Measurements from ENCODE around the gene ZNF280B. TPM values are rescaled to one million over a fixed set of nuclear protein-coding genes. Genes with fewer than 3 reads are reported as not detected.
A peak's percentile ranks its signal among the peaks of the same experiment; 100 is the strongest.

ZNF280B gene, protein sequence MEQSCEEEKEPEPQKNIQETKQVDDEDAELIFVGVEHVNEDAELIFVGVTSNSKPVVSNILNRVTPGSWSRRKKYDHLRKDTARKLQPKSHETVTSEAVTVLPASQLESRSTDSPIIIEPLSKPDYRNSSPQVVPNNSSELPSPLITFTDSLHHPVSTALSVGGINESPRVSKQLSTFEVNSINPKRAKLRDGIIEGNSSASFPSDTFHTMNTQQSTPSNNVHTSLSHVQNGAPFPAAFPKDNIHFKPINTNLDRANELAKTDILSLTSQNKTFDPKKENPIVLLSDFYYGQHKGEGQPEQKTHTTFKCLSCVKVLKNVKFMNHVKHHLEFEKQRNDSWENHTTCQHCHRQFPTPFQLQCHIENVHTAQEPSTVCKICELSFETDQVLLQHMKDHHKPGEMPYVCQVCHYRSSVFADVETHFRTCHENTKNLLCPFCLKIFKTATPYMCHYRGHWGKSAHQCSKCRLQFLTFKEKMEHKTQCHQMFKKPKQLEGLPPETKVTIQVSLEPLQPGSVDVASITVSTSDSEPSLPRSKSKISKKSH
- total RNA-seq (2014; rRNA removed; shearing (Covaris generic)): 1.7 and 2.7 TPM in 2 replicates

DNA sequence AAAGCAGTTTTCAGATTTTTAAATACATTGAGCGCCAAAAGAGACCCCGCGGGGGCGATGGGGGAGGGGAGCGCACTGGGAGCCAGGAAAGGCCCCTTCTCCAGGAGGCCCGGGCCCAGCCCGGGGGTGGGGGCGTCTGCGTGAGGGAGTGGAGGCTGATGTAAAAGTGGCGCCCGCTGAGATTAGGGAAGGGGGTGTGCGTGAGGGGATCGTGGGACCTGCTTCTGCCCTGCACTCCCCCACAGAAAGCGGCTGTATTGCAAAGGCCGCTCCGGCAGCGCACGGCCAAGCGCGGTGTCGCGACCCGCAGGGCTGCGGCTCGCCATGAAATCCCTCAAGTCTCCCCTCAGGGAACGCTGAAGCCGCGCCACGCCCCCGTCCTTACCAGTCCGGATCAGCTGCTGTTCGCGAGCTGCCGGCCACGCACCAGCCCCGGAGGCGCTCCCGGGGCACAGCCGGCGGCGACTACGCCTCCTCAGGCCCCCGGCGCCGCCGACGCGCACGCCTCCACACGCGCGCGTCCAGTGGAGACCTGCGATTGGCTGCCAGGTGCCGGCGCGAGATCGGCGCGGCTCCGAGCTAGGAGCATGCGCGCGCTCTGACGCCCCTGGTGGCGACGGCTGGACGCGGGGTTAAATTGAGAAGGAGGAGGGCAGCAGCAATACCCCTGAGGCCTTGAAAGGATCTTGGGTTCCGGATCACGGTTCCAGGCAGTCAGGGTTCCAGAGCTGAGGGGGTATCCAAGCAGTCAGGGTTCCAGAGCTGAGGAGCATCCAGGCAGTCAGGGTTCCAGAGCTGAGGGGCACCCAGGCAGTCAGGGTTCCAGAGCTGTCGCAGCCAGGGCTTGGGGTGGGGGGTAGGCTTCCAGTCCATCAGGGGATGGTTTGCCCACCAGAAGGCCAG, at the start of gene ZNF280B:
Gene ZNF280B, minus strand, starts transcription at position 469 of the 903 bp plus-strand sequence. CDS start 19,344 bp downstream, outside the sequence.
- 0 out of 2 replicates have a peak, but pooled peaks cover 4% of the 10 kb centered on the region for H3K27me3 ChIP-seq (replicated peaks)
- H3K9me3 ChIP-seq (replicated peaks): peaks cover 5% of the 10 kb centered on the region; the same call in 1 of the 2 replicates
- H3K27ac ChIP-seq: no peak within 1 kb of the TSS
- peaks cover 4% of the 10 kb centered on the region; the same call in 1 of the 2 replicates for H3K4me1 ChIP-seq (replicated peaks)
- H3K36me3 ChIP-seq: peaks cover 18% of the 10 kb centered on the region
- peak within 1 kb of the TSS; percentile 61 for H3K4me3 ChIP-seq
- DNase-seq (ENCODE audit: low read depth in 1 of 2, low spot score in 2 of 2): peak; percentile 78 to 85

DNA sequence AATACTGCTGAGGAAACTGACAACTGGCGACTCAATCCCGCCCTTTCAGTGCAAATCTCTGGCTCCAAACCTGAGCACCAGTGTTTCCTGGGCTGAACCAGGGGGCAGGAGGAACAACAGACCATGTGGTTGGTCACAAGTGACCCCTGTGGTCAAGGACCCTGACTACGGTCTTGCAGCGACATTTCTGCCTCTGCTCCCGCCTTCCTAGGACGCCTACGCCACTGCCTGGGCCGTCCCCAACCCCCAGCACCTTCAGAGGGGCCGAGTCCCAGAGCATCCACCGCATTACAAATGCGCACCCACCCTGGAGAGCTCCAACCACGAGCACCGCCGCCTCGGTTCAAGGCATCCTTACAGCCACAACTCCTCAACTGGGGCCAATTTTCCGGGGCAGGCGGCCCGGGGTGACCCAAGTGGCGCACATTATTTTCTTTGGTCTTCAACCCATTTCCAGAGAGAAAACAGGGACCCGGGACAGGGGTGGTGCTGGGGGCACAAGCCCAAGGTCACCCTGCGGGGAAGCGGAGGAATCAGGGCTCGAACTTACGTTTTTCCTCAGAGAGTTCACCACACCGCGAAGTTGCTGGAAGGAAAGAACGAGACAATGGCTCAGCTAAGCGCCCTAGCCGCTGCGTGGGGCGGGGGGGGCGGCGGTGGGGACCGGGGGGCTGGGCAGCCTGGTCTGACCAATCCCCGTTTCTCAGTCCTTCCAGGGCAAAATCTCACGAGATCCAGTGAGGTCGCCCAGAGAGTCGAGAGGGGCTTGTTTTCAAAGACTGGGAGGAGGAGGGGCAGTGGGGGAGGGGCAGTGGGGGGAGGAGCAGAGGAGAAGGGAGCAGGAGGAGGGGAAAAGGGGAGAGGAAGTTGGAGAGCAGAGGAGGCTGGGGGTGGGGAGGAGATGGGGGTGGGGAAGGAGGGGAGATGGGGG, 48.7 kb upstream of the ZNF280B start:
- DNase-seq (ENCODE audit: low read depth in 1 of 2, low spot score in 2 of 2): no peak
- no peak overlapping the region for H3K27ac ChIP-seq
- no peaks in the 10 kb centered on the region for H3K9me3 ChIP-seq (replicated peaks)
- no peaks in the 10 kb centered on the region for H3K27me3 ChIP-seq (replicated peaks)
- no peaks in the 10 kb centered on the region for H3K36me3 ChIP-seq
- no peaks in the 10 kb centered on the region for H3K4me1 ChIP-seq (replicated peaks)
- H3K4me3 ChIP-seq: no peak overlapping the region

DNA sequence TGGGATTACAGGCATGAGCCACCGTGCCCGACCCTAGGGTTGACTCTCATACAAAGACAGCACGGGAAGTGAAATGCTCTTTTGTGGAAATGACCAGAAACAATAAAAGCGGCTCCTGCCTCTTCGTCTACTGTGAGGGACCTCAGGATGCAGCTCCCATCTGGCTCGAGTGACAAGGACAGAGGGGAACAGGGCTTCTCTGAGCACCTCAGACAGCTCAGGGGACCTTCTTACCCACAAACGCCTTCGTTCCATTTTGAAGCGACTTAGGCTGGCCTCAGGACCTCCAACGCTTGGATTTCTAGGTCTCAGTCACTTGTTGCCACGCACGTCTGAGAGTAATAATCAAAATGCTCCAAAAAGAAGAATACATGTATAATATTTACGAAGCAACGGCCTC, 48.0 kb upstream of the ZNF280B start:
- Histone ChIP-seq H3K9me3 (replicated peaks) (no peaks in the 10 kb centered on the region), H3K27me3 (replicated peaks) (0 out of 2 replicates have a peak, but pooled peaks cover 2% of the 10 kb centered on the region), H3K4me1 (replicated peaks) (no peaks in the 10 kb centered on the region), H3K36me3 (no peaks in the 10 kb centered on the region), H3K4me3 (no peak overlapping the region), H3K27ac (no peak overlapping the region)
- DNase-seq (ENCODE audit: low read depth in 1 of 2, low spot score in 2 of 2): no peak

DNA sequence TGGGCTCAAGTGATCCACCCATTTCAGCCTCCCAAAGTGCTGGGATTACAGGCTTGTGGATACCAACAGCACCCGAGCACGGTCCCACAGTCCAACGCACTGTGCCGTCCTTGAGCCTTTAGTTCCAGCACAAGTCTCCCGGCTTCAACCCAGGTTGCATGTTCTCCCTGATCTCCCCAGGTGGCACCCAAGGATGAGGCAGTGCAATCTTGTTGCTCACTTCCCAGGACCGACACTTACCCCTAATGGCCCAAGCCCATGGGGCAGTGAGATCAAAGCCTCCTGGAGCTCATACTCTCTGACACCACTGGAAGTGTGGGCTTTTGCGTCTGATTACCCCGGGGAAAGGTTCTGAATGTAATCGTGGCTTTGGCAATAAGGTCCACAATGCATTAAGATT, 47.1 kb upstream of the ZNF280B start:
- H3K36me3 ChIP-seq: no peaks in the 10 kb centered on the region
- H3K4me3 ChIP-seq: no peak overlapping the region
- H3K4me1 ChIP-seq (replicated peaks): no peaks in the 10 kb centered on the region

DNA sequence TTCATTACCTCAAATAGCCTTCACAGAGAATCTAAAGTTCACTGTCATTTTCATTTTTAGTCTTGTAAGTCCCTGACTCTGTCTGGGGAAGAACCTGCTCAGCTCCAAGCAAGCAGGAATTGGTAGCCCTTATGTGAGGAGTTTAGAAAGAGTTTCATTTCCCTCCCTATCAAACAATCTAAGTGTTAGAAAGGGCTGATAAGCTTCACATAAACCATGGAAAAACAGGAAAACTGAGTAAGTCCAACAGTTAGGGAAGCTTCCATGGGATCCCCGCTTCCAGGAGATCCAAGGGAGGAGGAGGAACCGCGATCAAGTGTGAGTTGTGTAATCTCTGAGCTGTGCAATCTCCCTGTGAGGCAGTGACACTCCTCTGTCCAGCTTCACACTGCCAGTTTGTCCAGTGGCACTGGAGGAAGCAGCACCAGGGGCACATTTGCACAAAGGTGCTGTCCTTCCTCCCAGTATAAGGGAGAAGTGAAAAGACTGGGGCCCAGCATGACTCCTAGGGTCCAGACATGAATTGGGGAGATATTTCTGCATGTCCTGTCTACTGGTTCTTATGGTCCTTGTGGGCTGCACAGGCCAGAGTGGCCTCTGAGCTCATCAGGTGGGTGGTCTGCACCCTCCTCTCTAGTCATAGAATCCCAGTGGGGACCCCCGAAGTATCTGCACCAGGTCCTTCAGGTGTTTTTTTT, 46.2 kb upstream of the ZNF280B start:
- H3K4me3 ChIP-seq: no peak overlapping the region
- H3K4me1 ChIP-seq (replicated peaks): no peaks in the 10 kb centered on the region
- no peaks in the 10 kb centered on the region for H3K9me3 ChIP-seq (replicated peaks)
- DNase-seq (ENCODE audit: low read depth in 1 of 2, low spot score in 2 of 2): no peak
- H3K27me3 ChIP-seq (replicated peaks): peaks cover 10% of the 10 kb centered on the region; the same call in 1 of the 2 replicates
- no peaks in the 10 kb centered on the region for H3K36me3 ChIP-seq
- no peak overlapping the region for H3K27ac ChIP-seq

More for the DNA sequence above, 47.1 kb upstream of the ZNF280B start:
- no peaks in the 10 kb centered on the region for H3K9me3 ChIP-seq (replicated peaks)
- no peak for DNase-seq (ENCODE audit: low read depth in 1 of 2, low spot score in 2 of 2)
- no peak overlapping the region for H3K27ac ChIP-seq
- peaks cover 5% of the 10 kb centered on the region; the same call in 1 of the 2 replicates for H3K27me3 ChIP-seq (replicated peaks)

DNA sequence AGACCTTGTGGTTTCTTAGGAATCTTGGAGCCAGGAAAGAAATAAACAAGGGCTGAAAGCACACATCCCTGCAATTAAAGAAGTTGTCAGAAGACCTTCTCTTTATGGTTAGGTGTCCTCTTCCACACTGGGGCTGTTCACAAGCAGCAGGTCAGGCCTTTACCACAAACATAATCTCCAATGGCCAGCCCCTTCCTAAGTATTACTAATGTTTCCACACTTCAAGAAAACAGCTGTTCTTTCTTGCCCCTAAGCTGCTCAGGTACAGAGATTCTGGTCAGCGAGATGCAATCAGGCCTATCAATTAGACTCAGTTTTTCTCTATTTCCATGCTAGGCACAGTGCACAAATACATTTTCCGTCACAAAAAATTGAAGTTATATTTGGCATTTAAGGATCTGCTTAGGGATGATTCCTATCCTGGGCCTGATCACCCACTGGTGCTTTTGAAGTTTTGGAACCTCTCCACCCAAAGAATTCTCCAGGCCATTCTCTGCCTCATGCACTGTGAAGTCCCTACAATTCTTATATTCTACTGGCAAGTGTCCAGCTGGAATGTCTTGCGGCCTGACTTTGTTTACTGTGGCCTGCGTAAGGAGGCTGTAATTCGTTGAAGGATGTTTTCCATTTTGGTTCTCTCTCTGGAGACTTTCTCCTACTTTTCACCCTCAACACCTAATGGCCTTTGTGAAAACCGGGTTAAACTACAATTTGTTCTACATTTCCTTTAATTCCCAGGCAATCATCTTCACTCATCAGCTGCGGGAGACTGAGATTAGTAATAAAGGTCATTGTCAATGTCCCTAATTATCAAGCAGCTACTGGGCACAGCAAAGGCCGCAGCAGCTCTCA, 45.4 kb upstream of the ZNF280B start:
- H3K36me3 ChIP-seq: no peaks in the 10 kb centered on the region
- H3K9me3 ChIP-seq (replicated peaks): no peaks in the 10 kb centered on the region
- no peak for DNase-seq (ENCODE audit: low read depth in 1 of 2, low spot score in 2 of 2)
- no peak overlapping the region for H3K27ac ChIP-seq
- no peaks in the 10 kb centered on the region for H3K4me1 ChIP-seq (replicated peaks)
- H3K4me3 ChIP-seq: no peak overlapping the region
- peaks cover 14% of the 10 kb centered on the region; the same call in 1 of the 2 replicates for H3K27me3 ChIP-seq (replicated peaks)

DNA sequence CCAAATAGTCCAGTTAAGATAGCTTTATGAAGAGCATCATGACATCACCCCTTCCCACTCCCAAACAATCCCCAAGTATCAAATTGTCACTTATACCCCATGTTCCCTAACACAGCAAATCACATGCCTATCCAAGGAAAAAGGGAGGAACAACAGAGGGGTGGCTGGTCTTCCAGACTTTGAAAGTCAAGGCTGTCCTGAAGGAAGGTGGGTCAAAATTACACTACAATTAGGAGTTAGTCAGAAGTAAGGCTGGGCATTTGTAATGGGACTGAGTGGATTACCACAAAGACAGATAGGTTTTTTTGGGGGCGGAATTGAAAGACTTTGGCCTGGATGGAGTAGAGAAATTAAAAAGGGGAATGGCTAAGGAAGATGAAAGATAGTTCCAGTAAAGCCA, 44.6 kb upstream of the ZNF280B start:
- no peak for DNase-seq (ENCODE audit: low read depth in 1 of 2, low spot score in 2 of 2)
- Histone ChIP-seq H3K4me3 (no peak overlapping the region), H3K9me3 (replicated peaks) (no peaks in the 10 kb centered on the region), H3K27ac (no peak overlapping the region), H3K4me1 (replicated peaks) (no peaks in the 10 kb centered on the region), H3K27me3 (replicated peaks) (peaks cover 16% of the 10 kb centered on the region; the same call in 1 of the 2 replicates), H3K36me3 (no peaks in the 10 kb centered on the region)

DNA sequence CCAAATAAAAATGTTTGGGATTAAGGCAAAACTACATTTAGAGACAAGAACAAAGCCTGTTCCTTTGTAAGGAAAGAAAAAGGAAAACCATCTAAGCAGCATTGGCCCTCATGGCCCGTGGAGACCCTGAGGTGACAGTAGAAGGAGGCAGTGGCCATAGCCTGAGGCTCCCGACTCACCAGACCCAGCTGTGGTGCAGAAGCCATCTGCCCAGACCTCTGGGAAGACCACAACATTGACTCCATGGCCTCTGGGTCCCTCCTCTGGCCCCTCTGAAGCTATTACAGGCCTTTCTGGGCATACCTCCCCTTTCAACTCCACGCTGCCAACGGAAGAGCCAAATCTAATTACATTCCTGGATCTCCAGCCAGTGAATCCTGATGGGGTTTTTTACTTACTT, 44.1 kb upstream of the ZNF280B start:
- Histone ChIP-seq H3K4me1 (replicated peaks) (no peaks in the 10 kb centered on the region), H3K27me3 (replicated peaks) (peaks cover 22% of the 10 kb centered on the region), H3K4me3 (no peak overlapping the region), H3K9me3 (replicated peaks) (no peaks in the 10 kb centered on the region), H3K36me3 (no peaks in the 10 kb centered on the region), H3K27ac (no peak overlapping the region)
- DNase-seq (ENCODE audit: low read depth in 1 of 2, low spot score in 2 of 2): no peak

DNA sequence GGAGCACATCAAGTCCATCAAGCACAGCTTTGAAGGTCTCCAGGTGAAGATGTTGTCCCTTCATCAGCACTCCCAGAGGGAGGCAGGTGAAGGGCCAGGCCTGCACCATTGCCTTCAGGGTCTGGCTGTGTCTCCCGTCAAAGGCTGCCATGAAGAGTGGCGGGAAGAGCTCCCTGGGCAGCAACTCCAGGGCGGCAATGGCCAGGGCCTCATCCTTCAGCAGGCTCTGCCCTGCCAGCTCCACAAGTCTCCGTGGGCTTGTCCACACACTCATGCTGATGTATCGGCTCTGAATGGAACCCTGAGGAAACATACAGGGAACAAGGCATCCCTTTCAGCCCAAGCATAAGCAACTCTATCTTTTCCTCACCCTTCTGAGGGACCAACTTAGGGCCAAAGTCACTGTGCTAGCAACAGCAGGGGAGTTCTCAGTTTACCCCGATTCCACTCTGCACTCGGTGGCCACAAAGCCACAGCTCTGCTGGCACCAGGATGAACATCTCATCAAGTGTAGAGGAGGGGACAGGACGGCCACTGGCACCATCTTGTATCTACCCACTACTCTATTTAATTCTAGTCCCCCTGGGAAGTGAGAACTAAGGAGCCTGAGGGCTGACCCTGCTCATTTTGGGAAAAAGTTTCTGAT, 42.4 kb upstream of the ZNF280B start:
- Histone ChIP-seq H3K27me3 (replicated peaks) (peaks cover 30% of the 10 kb centered on the region), H3K4me3 (no peak overlapping the region), H3K4me1 (replicated peaks) (no peaks in the 10 kb centered on the region), H3K27ac (no peak overlapping the region), H3K9me3 (replicated peaks) (no peaks in the 10 kb centered on the region), H3K36me3 (no peaks in the 10 kb centered on the region)
- DNase-seq (ENCODE audit: low read depth in 1 of 2, low spot score in 2 of 2): no peak

DNA sequence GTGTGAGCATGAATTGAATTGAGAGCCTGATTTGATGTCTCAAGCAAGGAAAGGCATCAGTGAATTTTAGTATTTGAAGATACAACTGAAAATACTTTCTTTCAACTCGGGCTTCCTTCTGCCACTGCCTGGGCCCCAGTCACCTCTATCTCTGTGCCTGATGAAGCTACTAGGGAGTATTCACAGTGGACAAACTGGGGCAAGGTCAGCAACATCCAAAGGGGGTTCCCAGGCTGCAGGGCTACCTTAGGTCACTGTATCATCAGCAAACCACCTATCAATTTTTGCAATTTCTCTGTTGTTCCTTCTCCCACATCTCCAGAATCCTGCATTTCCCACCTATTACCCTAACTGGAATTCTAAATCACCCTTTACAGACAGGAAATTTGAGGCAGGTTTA, 40.4 kb upstream of the ZNF280B start:
- Histone ChIP-seq H3K9me3 (replicated peaks) (no peaks in the 10 kb centered on the region), H3K27me3 (replicated peaks) (peaks cover 30% of the 10 kb centered on the region), H3K27ac (no peak overlapping the region), H3K4me3 (no peak overlapping the region), H3K36me3 (no peaks in the 10 kb centered on the region), H3K4me1 (replicated peaks) (no peaks in the 10 kb centered on the region)
- DNase-seq (ENCODE audit: low read depth in 1 of 2, low spot score in 2 of 2): no peak

DNA sequence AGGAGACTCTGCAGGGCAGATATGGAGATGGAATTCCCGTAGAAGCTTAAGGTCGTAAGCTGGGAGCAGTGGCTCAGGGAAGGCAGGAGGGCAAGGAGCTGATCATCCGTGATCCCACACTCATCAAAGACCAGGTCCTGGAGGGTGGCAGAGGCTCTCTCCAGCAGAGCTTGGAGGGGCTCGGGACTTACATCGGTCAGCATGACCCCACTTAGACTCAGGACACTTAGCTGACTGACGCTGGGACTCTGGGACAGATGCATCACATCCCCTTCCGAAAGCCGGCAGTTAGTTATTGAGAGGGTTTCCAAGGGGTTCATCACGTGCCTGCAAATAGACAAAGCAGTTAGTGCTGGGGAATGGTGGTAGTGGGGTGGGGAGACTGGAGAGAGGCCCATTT, 39.8 kb upstream of the ZNF280B start:
- H3K9me3 ChIP-seq (replicated peaks): no peaks in the 10 kb centered on the region
- peaks cover 30% of the 10 kb centered on the region for H3K27me3 ChIP-seq (replicated peaks)
- H3K4me3 ChIP-seq: no peak overlapping the region
- H3K27ac ChIP-seq: no peak overlapping the region
- H3K4me1 ChIP-seq (replicated peaks): no peaks in the 10 kb centered on the region
- no peak for DNase-seq (ENCODE audit: low read depth in 1 of 2, low spot score in 2 of 2)
- no peaks in the 10 kb centered on the region for H3K36me3 ChIP-seq

Measured in SJSA1 (cell line).